ENCODE data around the gene MAPK9. TPM values are rescaled to one million over a fixed set of nuclear protein-coding genes. Genes with fewer than 3 reads are reported as not detected.

MAPK9 gene
- polyA plus RNA-seq, 2 donors: 5.4 to 10.3 TPM

DNA sequence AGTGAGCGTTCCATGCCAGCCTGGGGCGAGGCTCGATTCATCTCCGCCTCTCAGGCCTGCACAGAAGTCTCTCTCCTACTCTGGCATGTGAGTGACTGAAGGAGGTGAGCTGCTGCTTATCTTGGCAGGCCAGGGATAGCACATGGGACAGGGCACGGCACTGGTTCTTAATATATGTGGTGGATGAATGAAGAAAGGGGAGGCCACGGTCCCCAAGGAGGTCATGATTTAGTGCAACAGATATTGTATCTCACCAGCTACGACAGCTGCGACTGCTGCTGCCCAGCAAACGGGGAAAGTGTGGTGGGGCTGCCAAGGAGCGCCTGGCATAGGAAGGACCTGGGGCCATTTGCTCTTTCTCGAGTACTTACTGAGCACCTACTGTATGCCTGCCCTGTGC is 19.3 kb upstream of the MAPK9 start:
- no peaks in the 10 kb centered on the region for H3K36me3 ChIP-seq (ENCODE audit: control insufficient read depth in 2 of 2, insufficient read depth in 2 of 2, low read length in 1 of 2)
- H3K4me1 ChIP-seq (ENCODE audit: control insufficient read depth in 2 of 2, insufficient read depth in 2 of 2, low read length in 1 of 2): no peaks in the 10 kb centered on the region
- H3K4me3 ChIP-seq (ENCODE audit: low read depth in 1 of 2, low read length in 2 of 2): no peak overlapping the region
- no peaks in the 10 kb centered on the region for H3K27me3 ChIP-seq (ENCODE audit: control insufficient read depth in 1 of 2, insufficient read depth in 2 of 2, low read length in 2 of 2)
- no peak overlapping the region for H3K27ac ChIP-seq (ENCODE audit: low read depth in 2 of 2, low read length in 1 of 2)
- H3K9me3 ChIP-seq (ENCODE audit: control insufficient read depth in 2 of 2, insufficient read depth in 1 of 2, low read depth in 1 of 2, low read length in 1 of 2): no peaks in the 10 kb centered on the region
- WGBS, 2 donors: 88 to 90% methylated on average over 11 of the region's 11 CpGs

DNA sequence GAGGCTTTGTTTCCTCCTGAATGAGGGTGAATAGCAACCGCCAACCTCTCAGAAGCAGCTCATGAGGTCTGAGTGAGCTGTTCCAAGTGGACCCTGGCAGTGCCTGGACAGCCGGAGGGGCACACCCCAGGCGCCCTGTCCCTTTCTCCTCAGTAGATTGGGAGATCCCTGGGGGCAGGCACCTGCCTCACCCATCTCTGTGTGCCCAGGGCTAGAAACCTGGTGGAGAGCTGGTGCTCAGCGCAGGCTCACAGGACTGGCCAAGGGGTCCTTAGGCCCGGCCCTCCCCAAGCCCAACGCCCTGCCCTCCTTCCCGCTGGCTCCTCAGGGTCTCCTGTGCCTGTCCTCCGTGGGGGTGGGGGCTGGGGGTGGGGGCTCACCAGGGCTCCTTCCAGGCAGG is 14.9 kb upstream of the MAPK9 start:
- Histone ChIP-seq H3K27me3 (ENCODE audit: control insufficient read depth in 1 of 2, insufficient read depth in 2 of 2, low read length in 2 of 2) (no peaks in the 10 kb centered on the region), H3K27ac (ENCODE audit: low read depth in 2 of 2, low read length in 1 of 2) (no peak overlapping the region), H3K36me3 (ENCODE audit: control insufficient read depth in 2 of 2, insufficient read depth in 2 of 2, low read length in 1 of 2) (peaks cover 0 to 5% of the 10 kb centered on the region in 2 donors), H3K4me3 (ENCODE audit: low read depth in 1 of 2, low read length in 2 of 2) (no peak overlapping the region), H3K9me3 (ENCODE audit: control insufficient read depth in 2 of 2, insufficient read depth in 1 of 2, low read depth in 1 of 2, low read length in 1 of 2) (no peaks in the 10 kb centered on the region), H3K4me1 (ENCODE audit: control insufficient read depth in 2 of 2, insufficient read depth in 2 of 2, low read length in 1 of 2) (no peaks in the 10 kb centered on the region)
- 91% methylated on average over 8 of the region's 8 CpGs for WGBS, 2 donors

DNA sequence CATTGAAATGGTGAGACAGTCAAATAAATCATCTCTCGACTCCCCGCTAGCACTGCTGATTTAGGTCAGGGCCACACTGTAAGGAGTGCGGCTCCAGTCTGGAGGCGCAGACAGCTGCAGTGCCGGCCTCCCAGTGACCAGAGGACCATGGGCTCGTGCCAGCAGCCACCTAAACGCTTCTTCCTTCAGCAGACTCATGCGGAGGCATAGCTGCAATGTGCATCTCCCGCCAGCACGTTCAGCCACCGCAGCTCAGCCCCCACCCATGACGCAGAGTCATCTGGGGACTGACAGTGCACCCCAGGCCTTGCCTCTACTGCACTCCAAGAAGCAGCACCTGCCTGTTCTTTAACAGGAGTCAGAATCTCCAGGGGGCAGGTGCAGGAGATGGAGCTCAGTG is 13.6 kb upstream of the MAPK9 start:
- Histone ChIP-seq H3K9me3 (ENCODE audit: control insufficient read depth in 2 of 2, insufficient read depth in 1 of 2, low read depth in 1 of 2, low read length in 1 of 2) (no peaks in the 10 kb centered on the region), H3K36me3 (ENCODE audit: control insufficient read depth in 2 of 2, insufficient read depth in 2 of 2, low read length in 1 of 2) (peaks cover 0 to 5% of the 10 kb centered on the region in 2 donors), H3K27me3 (ENCODE audit: control insufficient read depth in 1 of 2, insufficient read depth in 2 of 2, low read length in 2 of 2) (no peaks in the 10 kb centered on the region), H3K4me3 (ENCODE audit: low read depth in 1 of 2, low read length in 2 of 2) (no peak overlapping the region), H3K27ac (ENCODE audit: low read depth in 2 of 2, low read length in 1 of 2) (no peak overlapping the region), H3K4me1 (ENCODE audit: control insufficient read depth in 2 of 2, insufficient read depth in 2 of 2, low read length in 1 of 2) (no peaks in the 10 kb centered on the region)
- 84 to 89% methylated on average over 12 of the region's 12 CpGs for WGBS, 2 donors

DNA sequence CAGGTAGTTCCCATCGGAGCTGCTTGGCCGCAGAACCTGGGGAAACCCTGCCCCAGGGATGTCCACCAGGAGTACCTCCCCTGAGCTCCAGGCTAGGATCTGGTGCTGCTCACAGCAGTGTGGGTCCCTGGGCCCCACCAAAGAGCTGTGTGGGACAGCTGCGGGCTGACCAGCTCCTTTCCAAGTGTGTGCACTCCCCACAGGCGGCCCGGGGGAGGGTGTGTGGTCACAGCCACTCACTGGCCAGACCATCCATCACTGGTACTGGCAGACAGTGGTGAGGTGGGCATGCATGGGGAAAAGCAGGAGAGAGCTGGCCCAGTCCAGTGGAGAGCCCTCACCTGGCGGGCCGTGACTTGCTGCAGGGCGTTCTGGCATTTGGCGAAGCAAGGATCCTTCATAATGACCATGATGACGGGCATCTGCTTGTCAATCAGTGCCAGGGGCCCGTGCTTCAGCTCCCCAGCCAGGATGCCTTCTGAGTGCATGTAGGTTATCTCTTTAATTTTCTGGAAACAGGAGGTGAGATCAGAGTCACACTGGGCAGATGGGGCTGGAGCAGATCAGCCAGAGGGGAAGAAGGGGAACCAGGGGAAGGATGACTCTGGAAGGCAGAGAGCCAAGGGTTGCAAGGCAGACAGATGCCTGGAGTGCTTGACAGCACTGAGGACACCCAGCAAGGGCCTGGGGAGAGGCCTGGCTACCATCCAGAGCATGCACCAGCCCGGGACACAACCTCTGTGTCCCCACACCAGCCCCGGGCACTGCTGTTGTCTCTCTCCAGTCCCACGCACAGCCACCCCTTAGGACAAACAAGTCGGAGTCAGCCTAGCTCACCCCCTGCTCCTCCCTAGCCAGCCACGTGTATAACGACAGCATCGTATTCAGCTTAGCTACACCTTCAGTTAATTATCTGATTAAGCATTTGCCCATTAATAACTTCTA is 12.8 kb upstream of the MAPK9 start:
- Histone ChIP-seq H3K27ac (ENCODE audit: low read depth in 2 of 2, low read length in 1 of 2) (no peak overlapping the region), H3K36me3 (ENCODE audit: control insufficient read depth in 2 of 2, insufficient read depth in 2 of 2, low read length in 1 of 2) (peaks cover 0 to 5% of the 10 kb centered on the region in 2 donors), H3K4me3 (ENCODE audit: low read depth in 1 of 2, low read length in 2 of 2) (no peak overlapping the region), H3K4me1 (ENCODE audit: control insufficient read depth in 2 of 2, insufficient read depth in 2 of 2, low read length in 1 of 2) (no peaks in the 10 kb centered on the region), H3K27me3 (ENCODE audit: control insufficient read depth in 1 of 2, insufficient read depth in 2 of 2, low read length in 2 of 2) (no peaks in the 10 kb centered on the region), H3K9me3 (ENCODE audit: control insufficient read depth in 2 of 2, insufficient read depth in 1 of 2, low read depth in 1 of 2, low read length in 1 of 2) (no peaks in the 10 kb centered on the region)
- WGBS, 2 donors: 75 to 80% methylated on average over 18 of the region's 18 CpGs

DNA sequence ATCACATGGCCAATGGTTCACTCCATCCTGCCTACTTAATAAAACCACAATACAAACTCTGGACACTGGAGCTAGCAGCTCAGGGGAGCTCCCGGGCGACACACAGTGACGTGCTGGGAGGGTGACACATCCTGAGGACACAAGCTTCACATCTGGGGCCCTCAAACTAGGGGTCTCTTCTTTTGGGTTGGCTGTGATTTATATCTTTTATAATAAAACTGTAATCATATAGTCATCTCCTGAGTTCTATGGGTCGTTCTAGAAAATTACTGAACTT is 12.1 kb upstream of the MAPK9 start:
- whole genome bisulfite sequencing, 2 donors: 88 to 91% methylated on average over 4 of the region's 4 CpGs
- H3K9me3 ChIP-seq (ENCODE audit: control insufficient read depth in 2 of 2, insufficient read depth in 1 of 2, low read depth in 1 of 2, low read length in 1 of 2): no peaks in the 10 kb centered on the region

DNA sequence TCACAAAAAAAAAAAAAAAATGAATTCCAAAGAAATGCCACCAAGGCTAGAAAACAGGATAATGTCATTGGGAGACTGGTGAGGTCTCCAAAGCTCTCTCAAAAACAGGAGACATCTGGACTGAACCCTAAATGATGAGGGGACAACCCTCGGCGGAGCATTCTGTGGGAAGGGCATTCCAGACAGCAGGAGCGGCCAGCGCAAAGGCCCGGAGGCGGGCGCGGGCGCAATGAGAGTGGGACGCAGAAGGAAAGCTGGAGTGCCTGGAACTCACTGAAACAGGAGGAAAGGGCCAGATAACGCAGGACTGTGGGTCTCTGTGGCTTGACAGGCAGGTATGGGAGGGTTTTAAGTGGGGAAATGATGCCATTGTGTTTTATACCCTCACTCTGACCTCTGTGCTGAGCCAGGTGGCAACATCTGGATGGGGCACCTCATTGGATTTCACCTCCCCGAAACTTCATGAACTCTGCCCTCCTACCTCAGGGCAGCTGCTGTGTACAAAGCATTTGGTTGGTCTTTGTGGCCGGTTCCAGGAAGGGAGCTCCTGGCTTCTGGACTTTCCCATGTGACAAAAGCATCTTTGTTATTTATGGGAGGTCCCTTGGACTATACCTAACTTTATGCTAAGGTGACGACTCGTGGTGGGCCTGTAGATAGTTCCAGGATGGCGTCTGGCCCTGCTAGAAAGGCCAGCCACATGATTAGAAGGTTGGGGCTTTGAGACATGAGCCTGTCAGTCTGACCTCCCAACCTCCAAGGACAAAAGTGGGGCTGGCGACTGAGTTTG is 11.5 kb upstream of the MAPK9 start:
- no peaks in the 10 kb centered on the region for H3K27me3 ChIP-seq (ENCODE audit: control insufficient read depth in 1 of 2, insufficient read depth in 2 of 2, low read length in 2 of 2)
- 88 to 89% methylated on average over 17 of the region's 17 CpGs for WGBS, 2 donors

More for the DNA sequence above, 12.1 kb upstream of the MAPK9 start:
- H3K4me1 ChIP-seq (ENCODE audit: control insufficient read depth in 2 of 2, insufficient read depth in 2 of 2, low read length in 1 of 2): no peaks in the 10 kb centered on the region
- H3K27ac ChIP-seq (ENCODE audit: low read depth in 2 of 2, low read length in 1 of 2): no peak overlapping the region
- H3K4me3 ChIP-seq (ENCODE audit: low read depth in 1 of 2, low read length in 2 of 2): no peak overlapping the region
- H3K36me3 ChIP-seq (ENCODE audit: control insufficient read depth in 2 of 2, insufficient read depth in 2 of 2, low read length in 1 of 2): peaks cover 0 to 5% of the 10 kb centered on the region in 2 donors
- no peaks in the 10 kb centered on the region for H3K27me3 ChIP-seq (ENCODE audit: control insufficient read depth in 1 of 2, insufficient read depth in 2 of 2, low read length in 2 of 2)

DNA sequence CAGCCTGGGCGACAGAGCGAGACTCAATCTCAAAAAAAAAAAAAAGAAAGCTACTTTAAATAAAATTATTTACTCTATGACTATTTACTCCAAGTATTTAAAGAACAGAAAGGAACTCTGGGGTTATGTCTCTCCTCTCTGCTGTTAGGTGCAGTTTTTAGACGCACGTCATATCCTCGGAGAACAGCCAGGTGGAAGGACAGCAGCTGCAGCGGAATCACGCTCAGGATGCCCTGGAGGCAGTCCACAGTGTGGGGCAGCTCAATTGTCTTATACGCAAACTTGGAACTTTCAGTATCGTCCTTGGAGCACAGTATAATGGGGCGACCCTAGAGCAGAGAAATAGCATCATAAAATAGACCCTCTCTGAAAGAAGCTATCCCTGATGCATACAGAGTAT is 10.4 kb upstream of the MAPK9 start:
- WGBS, 2 donors: 91 to 94% methylated on average over 10 of the region's 10 CpGs
- H3K27me3 ChIP-seq (ENCODE audit: control insufficient read depth in 1 of 2, insufficient read depth in 2 of 2, low read length in 2 of 2): no peaks in the 10 kb centered on the region
- H3K27ac ChIP-seq (ENCODE audit: low read depth in 2 of 2, low read length in 1 of 2): no peak overlapping the region
- H3K4me1 ChIP-seq (ENCODE audit: control insufficient read depth in 2 of 2, insufficient read depth in 2 of 2, low read length in 1 of 2): no peaks in the 10 kb centered on the region
- H3K9me3 ChIP-seq (ENCODE audit: control insufficient read depth in 2 of 2, insufficient read depth in 1 of 2, low read depth in 1 of 2, low read length in 1 of 2): no peaks in the 10 kb centered on the region
- H3K36me3 ChIP-seq (ENCODE audit: control insufficient read depth in 2 of 2, insufficient read depth in 2 of 2, low read length in 1 of 2): peaks cover 0 to 5% of the 10 kb centered on the region in 2 donors
- no peak overlapping the region for H3K4me3 ChIP-seq (ENCODE audit: low read depth in 1 of 2, low read length in 2 of 2)

More for the DNA sequence above, 11.5 kb upstream of the MAPK9 start:
- Histone ChIP-seq H3K9me3 (ENCODE audit: control insufficient read depth in 2 of 2, insufficient read depth in 1 of 2, low read depth in 1 of 2, low read length in 1 of 2) (no peaks in the 10 kb centered on the region), H3K27ac (ENCODE audit: low read depth in 2 of 2, low read length in 1 of 2) (no peak overlapping the region), H3K4me1 (ENCODE audit: control insufficient read depth in 2 of 2, insufficient read depth in 2 of 2, low read length in 1 of 2) (no peaks in the 10 kb centered on the region), H3K4me3 (ENCODE audit: low read depth in 1 of 2, low read length in 2 of 2) (no peak overlapping the region), H3K36me3 (ENCODE audit: control insufficient read depth in 2 of 2, insufficient read depth in 2 of 2, low read length in 1 of 2) (peaks cover 0 to 5% of the 10 kb centered on the region in 2 donors)

DNA sequence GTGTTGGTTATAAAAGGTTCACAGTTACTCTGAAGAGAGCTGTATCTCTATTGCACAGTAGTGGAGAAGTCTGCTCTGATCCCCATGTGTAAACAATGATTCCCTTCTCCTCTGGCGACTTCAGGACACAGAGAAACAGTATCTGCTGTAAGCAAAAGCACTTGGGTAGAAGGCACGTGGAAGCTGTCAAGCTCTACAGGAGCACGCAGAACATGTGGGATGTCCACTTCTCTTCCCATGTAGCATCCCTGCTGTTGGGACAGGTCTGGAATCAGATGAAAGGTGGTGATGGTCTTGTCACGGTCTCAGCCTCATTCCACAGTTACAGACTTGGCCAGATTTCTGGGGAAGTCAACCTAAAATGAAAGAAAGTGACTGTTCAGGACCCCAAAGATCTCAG is 9.4 kb upstream of the MAPK9 start:
- H3K27me3 ChIP-seq (ENCODE audit: control insufficient read depth in 1 of 2, insufficient read depth in 2 of 2, low read length in 2 of 2): no peaks in the 10 kb centered on the region
- no peak overlapping the region for H3K4me3 ChIP-seq (ENCODE audit: low read depth in 1 of 2, low read length in 2 of 2)
- 56 to 64% methylated on average over 4 of the region's 4 CpGs for WGBS, 2 donors
- H3K9me3 ChIP-seq (ENCODE audit: control insufficient read depth in 2 of 2, insufficient read depth in 1 of 2, low read depth in 1 of 2, low read length in 1 of 2): no peaks in the 10 kb centered on the region
- peaks cover 0 to 5% of the 10 kb centered on the region in 2 donors for H3K36me3 ChIP-seq (ENCODE audit: control insufficient read depth in 2 of 2, insufficient read depth in 2 of 2, low read length in 1 of 2)
- H3K27ac ChIP-seq (ENCODE audit: low read depth in 2 of 2, low read length in 1 of 2): no peak overlapping the region
- H3K4me1 ChIP-seq (ENCODE audit: control insufficient read depth in 2 of 2, insufficient read depth in 2 of 2, low read length in 1 of 2): no peaks in the 10 kb centered on the region

DNA sequence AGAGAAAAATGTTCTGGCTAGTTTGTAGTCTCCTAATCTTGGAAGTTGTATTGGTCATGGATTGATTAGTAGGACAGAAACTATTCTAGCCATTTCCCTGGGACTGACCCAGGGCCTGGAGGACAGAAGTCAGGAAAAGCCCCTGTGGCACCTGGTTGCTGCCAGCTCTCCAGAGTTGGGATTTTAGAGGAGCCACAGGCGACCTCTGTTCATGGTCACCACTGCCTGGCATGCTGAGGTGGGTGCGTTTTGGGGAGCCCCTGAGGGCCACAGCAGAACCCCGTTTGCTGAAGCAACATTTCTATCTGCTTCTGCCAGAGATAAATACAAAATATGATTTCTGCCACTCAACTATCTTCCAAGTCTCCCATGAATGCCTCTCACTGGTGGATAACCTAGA is 7.6 kb upstream of the MAPK9 start:
- peaks cover 0 to 6% of the 10 kb centered on the region in 2 donors for H3K4me1 ChIP-seq (ENCODE audit: control insufficient read depth in 2 of 2, insufficient read depth in 2 of 2, low read length in 1 of 2)
- H3K9me3 ChIP-seq (ENCODE audit: control insufficient read depth in 2 of 2, insufficient read depth in 1 of 2, low read depth in 1 of 2, low read length in 1 of 2): no peaks in the 10 kb centered on the region
- H3K27me3 ChIP-seq (ENCODE audit: control insufficient read depth in 1 of 2, insufficient read depth in 2 of 2, low read length in 2 of 2): no peaks in the 10 kb centered on the region
- H3K4me3 ChIP-seq (ENCODE audit: low read depth in 1 of 2, low read length in 2 of 2): no peak overlapping the region
- no peak overlapping the region for H3K27ac ChIP-seq (ENCODE audit: low read depth in 2 of 2, low read length in 1 of 2)
- peaks cover 0 to under 1% of the 10 kb centered on the region in 2 donors for H3K36me3 ChIP-seq (ENCODE audit: control insufficient read depth in 2 of 2, insufficient read depth in 2 of 2, low read length in 1 of 2)
- WGBS, 2 donors: 76 to 89% methylated on average over 3 of the region's 3 CpGs

Measured in esophagus (tissue), 2 donors.